HCT116 (cell line): ENCODE measurements around the gene RASGEF1B.

Experiments
- CBX3 ChIP-seq: IDR thresholded peaks from 2 replicates; pipeline ENCODE4 v1.6.1; 2012; ENCODE audit warnings: low read depth
- EZH2 ChIP-seq: fragments of 200-600 bp; sonication (generic); IDR thresholded peaks from 2 replicates; pipeline ENCODE4 v1.6.1; 2017; ENCODE audit warnings: antibody characterized with exemption, mixed run types
- POLR2A ChIP-seq: IDR thresholded peaks from 2 replicates; pipeline ENCODE4 v1.7.0; 2011; ENCODE audit warnings: borderline replicate concordance; ENCODE audit not compliant: insufficient read depth, insufficient read length; ENCODE audit errors: extremely low read depth
- POLR2AphosphoS5 ChIP-seq: IDR thresholded peaks from 2 replicates; pipeline ENCODE4 v1.6.1; 2011; ENCODE audit warnings: mild to moderate bottlenecking, low read depth, low read length, moderate library complexity
- YY1 ChIP-seq: IDR thresholded peaks from 2 replicates; pipeline ENCODE4 v1.6.1; 2011; ENCODE audit warnings: low read length, low read depth, moderate library complexity, mild to moderate bottlenecking; ENCODE audit not compliant: insufficient replicate concordance; ENCODE audit errors: extremely low read depth
- ZNF274 ChIP-seq: fragments of 200-500 bp; sonication (Bioruptor generic); IDR thresholded peaks from 2 replicates; pipeline ENCODE4 v1.6.1; 2014; ENCODE audit warnings: mild to moderate bottlenecking, low read depth, low read length, inconsistent platforms
- TF ChIP-seq, protein P1 (sequence below), 3 experiments: fragments of 200-600 bp in 1 of 3; sonication (generic) in 1 of 3; IDR thresholded peaks in 2 of 3; conservative IDR thresholded peaks in 1 of 3; 2 replicates each; pipeline ENCODE4 v1.5.1; 2012 to 2017; ENCODE audit warnings: low read depth in 2 of 3, low read length in 2 of 3, antibody characterized with exemption in 1 of 3, borderline replicate concordance in 1 of 3, control low read depth in 1 of 3, mild to moderate bottlenecking in 1 of 3, mixed read lengths in 1 of 3, mixed run types in 1 of 3, moderate library complexity in 1 of 3; ENCODE audit not compliant: insufficient read depth in 1 of 3
- TF ChIP-seq, protein P2 (sequence below): IDR thresholded peaks from 2 replicates; pipeline ENCODE4 v1.6.1; 2012

DNA sequence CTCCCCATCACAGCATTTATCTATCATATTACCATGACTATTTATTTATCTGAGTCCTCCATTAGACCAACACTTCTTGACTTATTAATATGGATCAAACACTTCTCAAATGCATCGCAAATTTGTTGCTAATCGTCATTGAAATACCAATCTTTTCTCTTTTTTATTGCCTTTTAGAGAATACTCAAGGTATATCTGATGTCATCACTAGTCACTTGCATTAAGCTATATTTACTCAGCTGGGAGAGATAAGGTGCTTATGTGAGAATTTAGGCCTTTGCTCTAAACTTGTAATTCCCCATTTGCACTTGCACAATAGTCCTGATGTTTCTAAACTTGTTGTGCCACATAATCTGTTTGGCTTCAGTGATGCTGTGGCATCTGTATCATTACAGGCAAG, 95.0 kb downstream of the RASGEF1B start:
- TF ChIP-seq, protein P1, sequence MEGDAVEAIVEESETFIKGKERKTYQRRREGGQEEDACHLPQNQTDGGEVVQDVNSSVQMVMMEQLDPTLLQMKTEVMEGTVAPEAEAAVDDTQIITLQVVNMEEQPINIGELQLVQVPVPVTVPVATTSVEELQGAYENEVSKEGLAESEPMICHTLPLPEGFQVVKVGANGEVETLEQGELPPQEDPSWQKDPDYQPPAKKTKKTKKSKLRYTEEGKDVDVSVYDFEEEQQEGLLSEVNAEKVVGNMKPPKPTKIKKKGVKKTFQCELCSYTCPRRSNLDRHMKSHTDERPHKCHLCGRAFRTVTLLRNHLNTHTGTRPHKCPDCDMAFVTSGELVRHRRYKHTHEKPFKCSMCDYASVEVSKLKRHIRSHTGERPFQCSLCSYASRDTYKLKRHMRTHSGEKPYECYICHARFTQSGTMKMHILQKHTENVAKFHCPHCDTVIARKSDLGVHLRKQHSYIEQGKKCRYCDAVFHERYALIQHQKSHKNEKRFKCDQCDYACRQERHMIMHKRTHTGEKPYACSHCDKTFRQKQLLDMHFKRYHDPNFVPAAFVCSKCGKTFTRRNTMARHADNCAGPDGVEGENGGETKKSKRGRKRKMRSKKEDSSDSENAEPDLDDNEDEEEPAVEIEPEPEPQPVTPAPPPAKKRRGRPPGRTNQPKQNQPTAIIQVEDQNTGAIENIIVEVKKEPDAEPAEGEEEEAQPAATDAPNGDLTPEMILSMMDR (IDR thresholded peaks at IDR 0.05 in 2 of 3, conservative IDR thresholded peaks at IDR 0.05 in 1 of 3; ENCODE audit: borderline replicate concordance in 1 of 3, insufficient read depth in 1 of 3, low read depth in 2 of 3, low read length in 2 of 3): no peak
- TF ChIP-seq YY1 (no peak), POLR2AphosphoS5 (no peak), CBX3 (no peak), POLR2A (no peak), EZH2 (no peak), ZNF274 (no peak)
- TF ChIP-seq, protein P2, sequence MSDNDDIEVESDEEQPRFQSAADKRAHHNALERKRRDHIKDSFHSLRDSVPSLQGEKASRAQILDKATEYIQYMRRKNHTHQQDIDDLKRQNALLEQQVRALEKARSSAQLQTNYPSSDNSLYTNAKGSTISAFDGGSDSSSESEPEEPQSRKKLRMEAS: no peak
